Central memory CD4-positive, alpha-beta T cell (primary cell): ENCODE measurements around the gene ZFYVE27.
"Not testable (repeated sequence)": the region's sequence is repeated elsewhere in the genome, so short reads cannot be mapped to it uniquely, and the experiment has no call there.

Experiments
- DNase-seq: peaks from one replicate; pipeline ENCODE4 v3.0.0; 2022
- total RNA-seq, 3 experiments: gene quantifications; one replicate each; lab custom pipeline; 2026; lab: John Stamatoyannopoulos, UW

ZFYVE27 gene, protein sequence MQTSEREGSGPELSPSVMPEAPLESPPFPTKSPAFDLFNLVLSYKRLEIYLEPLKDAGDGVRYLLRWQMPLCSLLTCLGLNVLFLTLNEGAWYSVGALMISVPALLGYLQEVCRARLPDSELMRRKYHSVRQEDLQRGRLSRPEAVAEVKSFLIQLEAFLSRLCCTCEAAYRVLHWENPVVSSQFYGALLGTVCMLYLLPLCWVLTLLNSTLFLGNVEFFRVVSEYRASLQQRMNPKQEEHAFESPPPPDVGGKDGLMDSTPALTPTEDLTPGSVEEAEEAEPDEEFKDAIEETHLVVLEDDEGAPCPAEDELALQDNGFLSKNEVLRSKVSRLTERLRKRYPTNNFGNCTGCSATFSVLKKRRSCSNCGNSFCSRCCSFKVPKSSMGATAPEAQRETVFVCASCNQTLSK
- total RNA-seq = 38.5 to 62.1 (median 57.3) reads per million in 3 experiments

GRCh38 chr10:97736902-97737769 lies at the start of gene ZFYVE27:
Gene ZFYVE27, plus strand, starts transcription at chr10:97737128. Its CDS starts 1,350 bp downstream, at chr10:97738478.
- peak; percentile 92 for DNase-seq

GRCh38 chr10:97687785-97688781 lies 48.8 kb upstream of the ZFYVE27 start:
- DNase-seq = no peak

DNA sequence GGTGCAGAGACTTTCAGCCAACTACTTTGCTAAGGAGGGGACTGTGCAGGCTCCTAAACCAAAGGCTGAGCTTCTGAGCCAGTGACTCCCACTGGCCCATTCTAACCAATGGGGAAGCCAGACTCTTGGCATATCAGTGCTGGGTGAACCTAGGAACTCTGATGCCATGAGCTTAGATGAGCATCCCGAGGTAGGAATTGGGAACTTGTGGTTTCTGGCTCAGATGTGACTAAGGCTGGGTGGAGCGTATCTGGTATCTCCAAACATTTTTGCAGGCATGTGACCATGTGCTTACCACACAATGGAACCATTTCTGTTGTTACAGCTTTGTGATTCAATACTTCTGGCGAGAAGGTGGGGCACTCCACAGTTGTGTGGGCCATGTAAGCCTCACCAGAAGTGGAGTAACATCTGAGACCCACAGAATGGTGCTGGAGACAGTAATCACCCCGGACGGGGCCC lies 47.3 kb upstream of the ZFYVE27 start:
- DNase-seq = no peak

DNA sequence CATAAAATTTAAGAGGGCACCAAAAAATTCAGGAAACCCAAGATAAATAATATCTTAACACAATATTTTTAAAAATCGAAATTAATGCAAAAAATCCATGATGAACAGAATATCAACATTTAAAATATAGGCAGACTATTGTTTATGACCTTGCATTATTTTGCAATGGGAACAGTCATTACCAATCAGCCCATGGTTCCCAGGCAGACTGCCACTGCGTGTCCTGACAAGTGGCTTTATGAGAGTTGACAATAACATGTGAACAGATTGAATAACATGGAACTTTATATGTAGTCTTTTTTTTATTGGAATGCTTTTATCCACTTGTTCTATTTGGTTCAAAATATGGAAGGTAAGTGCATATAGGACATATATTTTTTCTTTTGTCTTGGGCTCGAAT lies 46.8 kb upstream of the ZFYVE27 start:
- DNase-seq = no peak

DNA sequence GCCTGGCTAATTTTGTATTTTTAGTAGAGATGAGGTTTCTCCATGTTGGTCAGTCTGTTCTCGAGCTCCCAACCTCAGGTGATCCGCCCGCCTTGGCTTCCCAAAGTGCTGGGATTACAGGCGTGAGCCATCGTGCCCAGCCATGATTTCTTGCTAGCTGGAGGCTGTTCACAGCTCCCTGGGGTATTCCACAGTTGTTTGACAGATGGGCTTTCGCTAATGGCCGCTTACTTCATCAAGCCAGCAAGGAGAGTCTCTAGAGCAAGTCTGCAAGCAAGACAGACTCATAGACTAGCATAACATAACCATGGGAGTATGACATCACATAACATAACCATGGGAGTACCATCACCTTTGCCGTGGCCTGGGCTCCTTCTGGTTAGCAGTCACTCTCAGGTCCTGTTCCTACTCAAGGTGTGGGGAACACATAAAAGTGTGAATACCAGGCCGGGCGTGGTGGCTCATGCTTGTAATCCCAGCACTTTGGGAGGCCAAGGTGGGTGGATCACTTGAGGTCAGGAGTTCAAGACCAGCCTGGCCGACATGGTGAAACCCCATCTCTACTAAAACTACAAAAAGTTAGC lies 38.8 kb upstream of the ZFYVE27 start:
- not testable (repeated sequence) for DNase-seq

DNA sequence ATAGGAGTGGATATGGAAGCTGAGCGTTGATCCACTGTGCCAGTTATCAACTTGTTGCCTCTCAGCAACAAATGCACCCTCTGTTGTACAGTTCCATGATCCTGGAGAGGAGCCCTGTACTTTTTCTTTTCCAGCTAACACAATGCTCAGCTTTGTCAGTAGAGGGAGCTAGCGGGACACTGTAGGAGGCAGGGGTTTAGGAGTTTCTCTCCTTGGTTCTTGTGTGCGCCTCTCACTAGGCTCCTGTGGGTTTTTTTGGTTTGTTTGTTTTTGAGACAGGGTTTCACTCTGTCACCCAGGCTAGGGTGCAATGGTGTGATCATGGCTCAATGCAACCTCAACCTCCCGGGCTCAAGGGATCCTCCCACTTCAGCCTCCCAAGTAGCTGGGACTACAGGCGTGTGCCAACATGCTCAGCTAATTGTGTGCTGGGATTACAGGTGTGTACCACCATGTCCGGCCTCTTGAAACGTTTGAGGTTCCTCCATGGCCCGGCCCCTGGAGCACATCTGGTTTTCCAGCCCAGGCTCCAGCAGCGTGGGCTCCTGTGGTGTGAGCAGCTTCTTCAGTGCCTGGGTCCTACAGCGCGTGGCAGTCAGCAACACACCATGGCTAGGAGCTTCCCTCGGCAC lies 35.4 kb upstream of the ZFYVE27 start:
- DNase-seq = peak; percentile 55

DNA sequence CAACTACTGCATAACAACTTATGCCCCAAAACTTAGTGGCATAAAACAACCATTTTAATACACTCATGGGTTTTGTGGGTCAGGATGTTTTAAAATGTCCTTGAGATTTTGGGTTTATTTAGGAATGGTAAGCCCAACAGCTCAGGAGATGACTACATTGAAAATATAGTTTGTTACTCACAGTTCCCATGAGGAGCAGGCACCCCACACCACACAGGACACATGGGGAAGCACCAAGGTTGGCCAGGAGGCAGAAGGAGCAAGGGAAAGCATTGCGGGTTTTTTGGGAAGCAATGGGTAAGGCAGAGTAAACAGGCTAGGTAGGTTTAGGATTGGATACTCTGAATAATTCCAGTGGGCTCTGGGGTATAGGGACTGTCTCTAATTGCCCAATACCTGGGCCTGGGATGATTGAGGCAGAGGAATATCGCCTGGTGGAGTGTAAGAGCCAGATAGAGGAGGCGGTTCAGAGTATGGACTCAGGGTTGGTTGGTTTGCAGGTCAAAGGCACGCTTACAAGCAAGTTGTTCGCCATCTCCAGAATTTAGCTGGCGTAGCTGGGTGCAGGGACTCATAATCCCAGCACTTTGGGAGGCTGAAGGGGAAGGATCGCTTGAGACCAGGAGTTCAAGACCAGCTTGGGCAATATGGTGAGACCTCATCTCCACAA lies 33.4 kb upstream of the ZFYVE27 start:
- DNase-seq = no peak

DNA sequence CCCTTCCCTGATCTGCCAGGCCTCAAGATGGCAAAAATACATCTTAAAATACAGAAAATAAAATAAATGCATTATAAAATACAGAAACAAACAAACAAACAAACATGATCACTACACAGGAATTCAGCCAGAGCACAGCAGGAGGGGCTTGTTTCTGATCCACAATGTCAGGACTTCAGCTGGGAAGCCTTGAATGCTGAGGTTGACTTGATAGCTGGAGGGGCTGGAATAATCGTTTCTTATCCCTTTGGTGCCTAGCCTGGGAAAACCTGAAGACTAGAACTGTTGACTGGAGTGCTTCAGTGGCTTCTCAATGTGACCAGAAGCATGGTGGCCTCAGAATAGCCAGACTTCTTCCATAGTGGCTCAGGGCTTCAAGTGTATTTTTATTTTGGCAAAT lies 32.6 kb upstream of the ZFYVE27 start:
- DNase-seq = no peak

GRCh38 chr10:97705006-97705670 lies 31.8 kb upstream of the ZFYVE27 start:
- no peak for DNase-seq

GRCh38 chr10:97707134-97707861 lies 29.6 kb upstream of the ZFYVE27 start:
- DNase-seq = no peak

- no peak for DNase-seq
These were observed 28.8 kb upstream of the ZFYVE27 start for GRCh38 chr10:97708167-97708566.

- DNase-seq = peak; percentile 25
These were observed 27.7 kb upstream of the ZFYVE27 start for GRCh38 chr10:97708976-97709946.

DNA sequence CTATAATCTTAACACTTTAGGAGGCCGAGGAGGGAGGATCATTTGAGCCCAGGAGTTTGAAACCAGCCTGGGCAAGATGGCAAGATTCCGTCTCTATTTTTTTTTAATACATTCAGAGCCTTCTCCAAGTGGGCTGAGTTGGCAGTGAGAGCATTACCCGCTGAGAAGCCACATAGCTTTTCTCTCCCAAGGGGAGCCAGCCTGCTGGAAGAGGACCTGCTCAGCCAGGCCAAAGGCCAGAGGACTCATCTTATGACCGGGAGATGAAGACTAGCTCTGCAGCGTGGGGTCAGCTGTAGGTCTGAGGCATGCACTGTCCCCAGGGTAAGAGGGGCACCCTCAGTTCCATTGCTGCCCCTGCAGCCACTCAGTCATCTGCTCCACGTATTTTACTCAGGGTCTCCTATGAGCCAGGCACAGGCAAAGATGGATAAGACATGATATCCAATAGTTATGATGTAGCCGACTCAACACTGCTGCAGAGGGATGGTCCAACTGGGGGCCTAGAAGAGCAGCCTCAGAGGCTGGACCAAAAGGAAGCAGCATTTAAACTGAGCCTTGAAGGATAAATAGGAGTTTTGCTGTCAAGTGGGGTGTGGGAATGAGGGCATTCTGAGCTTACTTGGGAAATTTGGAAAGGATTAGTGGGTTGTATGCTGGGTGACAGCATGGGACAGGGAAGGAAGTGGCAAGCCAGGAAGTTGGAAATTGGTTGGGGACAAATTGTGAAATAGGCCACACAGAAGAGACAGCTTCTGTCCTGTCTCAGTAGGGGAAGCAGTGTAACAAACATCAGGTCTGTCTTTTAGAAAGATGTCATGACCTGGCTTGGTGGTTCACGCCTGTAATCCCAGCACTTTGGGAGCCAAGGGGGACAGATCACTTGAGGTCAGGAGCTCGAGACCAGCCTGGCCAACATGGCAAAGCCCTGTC lies 25.0 kb upstream of the ZFYVE27 start:
- no peak for DNase-seq

DNA sequence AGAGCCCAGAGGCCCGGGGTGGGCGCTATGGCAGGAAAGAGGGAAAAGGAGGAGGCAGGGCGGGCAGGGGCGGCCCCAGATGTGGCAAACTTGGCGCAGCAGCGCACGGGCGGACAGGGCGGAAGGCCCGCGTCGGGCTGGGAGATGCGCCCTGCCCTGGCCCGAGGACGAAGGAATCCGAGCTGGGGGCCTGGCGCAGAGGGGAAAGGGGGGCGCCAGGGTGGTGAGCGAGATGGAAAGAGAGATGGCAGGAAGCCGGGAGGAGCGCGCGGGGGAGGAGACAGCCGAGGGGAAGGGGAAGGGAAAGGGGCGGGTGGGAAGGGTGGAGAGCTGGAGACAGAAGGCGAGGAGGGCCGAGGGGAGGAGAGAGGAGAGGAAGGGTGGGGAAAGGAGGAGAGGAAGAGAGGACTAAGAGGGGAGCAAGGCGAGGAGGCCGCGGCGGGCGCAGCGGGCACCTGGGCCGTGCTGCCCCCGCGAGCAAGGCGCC lies 23.5 kb upstream of the ZFYVE27 start, which contains the start of gene MARVELD1:
Gene MARVELD1, plus strand, starts transcription at position 392 of the 487 bp plus-strand sequence. CDS start 147 bp downstream, outside the sequence.
- no peak for DNase-seq

DNA sequence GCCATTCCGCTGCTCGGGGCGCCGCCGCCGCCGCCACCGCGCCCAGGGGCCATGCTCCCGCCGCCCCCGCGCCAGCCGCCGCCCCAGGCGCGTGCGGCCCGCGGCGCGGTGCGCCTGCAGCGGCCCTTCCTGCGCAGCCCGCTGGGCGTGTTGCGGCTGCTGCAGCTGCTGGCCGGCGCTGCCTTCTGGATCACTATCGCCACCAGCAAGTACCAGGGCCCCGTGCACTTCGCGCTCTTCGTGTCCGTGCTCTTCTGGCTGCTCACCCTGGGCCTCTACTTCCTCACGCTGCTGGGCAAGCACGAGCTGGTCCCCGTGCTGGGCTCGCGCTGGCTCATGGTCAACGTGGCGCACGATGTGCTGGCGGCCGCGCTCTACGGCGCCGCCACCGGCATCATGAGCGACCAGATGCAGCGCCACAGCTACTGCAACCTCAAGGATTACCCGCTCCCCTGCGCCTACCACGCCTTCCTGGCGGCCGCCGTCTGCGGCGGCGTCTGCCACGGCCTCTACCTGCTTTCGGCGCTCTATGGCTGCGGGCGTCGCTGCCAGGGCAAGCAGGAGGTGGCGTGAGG lies 23.0 kb upstream of the ZFYVE27 start:
- peak; percentile 52 for DNase-seq
